HepG2 (cell line): Measurements from ENCODE around the gene RCOR1. TPM values are rescaled to one million over a fixed set of nuclear protein-coding genes. Genes with fewer than 3 reads are reported as not detected.

ENCODE experiments used
- ARNTL ChIP-seq: sonication (generic); formaldehyde crosslinking; IDR thresholded peaks from 2 replicates; pipeline ENCODE4 v1.4.0; 2020; ENCODE audit warnings: mild to moderate bottlenecking, missing genetic modification reagents
- CBX5 ChIP-seq: sonication (generic); formaldehyde crosslinking; IDR thresholded peaks from 2 replicates; pipeline ENCODE4 v1.4.0; 2020; ENCODE audit warnings: missing genetic modification reagents, borderline replicate concordance
- HNRNPLL ChIP-seq: fragments of 200-400 bp; formaldehyde crosslinking; IDR thresholded peaks from 2 replicates; pipeline ENCODE4 v1.6.1; 2017; ENCODE audit warnings: mild to moderate bottlenecking, low read depth, low read length; ENCODE audit not compliant: poor library complexity, severe bottlenecking
- MIXL1 ChIP-seq: IDR thresholded peaks from 2 replicates; pipeline ENCODE4 v1.6.1; 2016
- SMYD3 ChIP-seq: sonication (generic); formaldehyde crosslinking; IDR thresholded peaks from 2 replicates; pipeline ENCODE4 v1.8.1; 2023; ENCODE audit warnings: mild to moderate bottlenecking, missing genetic modification reagents
- ZNF225 ChIP-seq: sonication (generic); formaldehyde crosslinking; IDR thresholded peaks from 2 replicates; pipeline ENCODE4 v1.4.0; 2020; ENCODE audit warnings: mild to moderate bottlenecking, missing genetic modification reagents
- ZNF460 ChIP-seq: sonication (generic); formaldehyde crosslinking; IDR thresholded peaks from 2 replicates; pipeline ENCODE4 v1.5.1; 2020; ENCODE audit warnings: missing genetic modification reagents, mild to moderate bottlenecking, borderline replicate concordance
- polyA plus RNA-seq, 8 experiments: library from polyadenylated mRNA; depleted of rRNA in 3 of 8; stranded (reverse) in 7 of 8; unstranded in 1 of 8; fragments of >200 nt; fragmentation: Illumina TruSeq in 4 of 8; extraction: Trizol in 4 of 8; gene quantifications; 2 replicates each; pipeline versions ENCODE4 v1.2.1 to v1.2.3, GENCODE V29; 2011 to 2016; ENCODE audit warnings: low read depth in 4 of 8, missing spikeins in 1 of 8, mixed read lengths in 1 of 8; ENCODE audit not compliant: insufficient read depth in 1 of 8
- total RNA-seq, 5 experiments: library from RNA; depleted of rRNA; stranded (reverse); fragments of >200 nt; fragmentation: Illumina TruSeq; extraction: Trizol; gene quantifications; 2 replicates each; pipeline ENCODE4 v1.2.3, GENCODE V29; 2016; ENCODE audit warnings: low read depth in 1 of 5
- TF ChIP-seq, protein P1 (sequence below): IDR thresholded peaks from 2 replicates; pipeline ENCODE4 v1.6.1; 2012; ENCODE audit warnings: inconsistent platforms
- TF ChIP-seq, protein P2 (sequence below): sonication (generic); formaldehyde crosslinking; IDR thresholded peaks from 2 replicates; pipeline ENCODE4 v1.5.1; 2020; ENCODE audit warnings: mild to moderate bottlenecking, missing genetic modification reagents, borderline replicate concordance
- TF ChIP-seq, protein P3 (sequence below): IDR thresholded peaks from 2 replicates; pipeline ENCODE4 v1.4.0; 2020; ENCODE audit warnings: mild to moderate bottlenecking, missing genetic modification reagents
- TF ChIP-seq, protein P4 (sequence below): sonication (generic); formaldehyde crosslinking; IDR thresholded peaks from 2 replicates; pipeline ENCODE4 v1.8.0; 2022; ENCODE audit warnings: mild to moderate bottlenecking, missing genetic modification reagents; ENCODE audit not compliant: insufficient replicate concordance
- TF ChIP-seq, protein P5 (sequence below): sonication (generic); formaldehyde crosslinking; IDR thresholded peaks from 2 replicates; pipeline ENCODE4 v1.5.1; 2020; ENCODE audit warnings: missing genetic modification reagents, mild to moderate bottlenecking, borderline replicate concordance

RCOR1 gene
- total and polyA plus RNA-seq, 2 of the 13 experiments (the other 11 are each of a cell fraction or from before 2014, with no cell fraction given), result 10.2 to 11.1 TPM

DNA sequence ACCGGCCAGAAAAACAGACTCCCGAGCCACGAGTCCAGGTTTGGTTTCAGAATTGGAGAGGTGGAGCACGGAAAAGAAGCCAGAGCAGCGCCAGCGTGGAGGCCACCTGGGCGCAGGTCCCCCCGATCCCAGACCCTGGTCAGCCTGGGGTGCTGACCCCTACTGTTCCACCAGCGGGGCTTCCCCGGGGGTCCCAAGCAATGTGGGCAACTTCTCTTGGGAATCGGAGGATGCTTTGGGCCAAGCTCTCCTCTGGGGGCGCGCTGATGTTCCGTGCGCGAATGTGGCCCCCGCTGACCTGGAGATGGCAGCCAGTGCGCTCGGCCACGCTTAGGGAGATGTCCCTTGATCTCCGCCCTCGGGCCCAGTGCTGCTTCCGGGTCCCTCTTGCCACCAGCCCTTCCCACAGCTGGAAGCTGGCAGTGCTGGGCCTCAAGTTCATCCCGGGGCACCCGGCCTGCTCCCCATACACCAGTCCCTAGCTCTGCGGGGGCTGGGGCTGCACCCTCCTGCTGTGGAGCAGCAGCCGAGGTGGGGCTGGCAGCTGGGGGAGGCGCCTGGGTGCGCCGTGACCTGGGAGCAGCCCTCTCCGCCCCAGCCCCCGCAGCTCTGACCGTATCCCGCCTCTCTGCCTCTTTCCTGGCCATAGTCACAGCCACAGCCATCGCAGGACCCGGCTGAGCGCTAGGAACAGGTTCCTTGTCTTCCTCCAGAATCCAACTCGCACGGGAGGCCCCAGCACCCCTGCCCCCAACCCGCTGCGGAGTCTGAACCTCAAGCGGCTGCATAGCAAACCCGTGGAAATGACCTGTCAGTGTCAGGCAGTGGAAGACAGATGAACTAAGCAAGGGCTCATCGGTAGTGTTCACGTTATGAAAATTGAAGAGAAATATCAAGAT lies 91.2 kb downstream of the RCOR1 start (continued):
- TF ChIP-seq HNRNPLL (peak; percentile 62), CBX5 (CRISPR knock-in tag) (peak; percentile 10; the same call in 1 of the 2 replicates), MIXL1 (CRISPR knock-in tag) (0 out of 2 replicates have a peak, but pooled peaks have one; percentile 23), ARNTL (peak; percentile 69; the same call in 1 of the 2 replicates), SMYD3 (CRISPR knock-in tag) (0 out of 2 replicates have a peak, but pooled peaks have one; percentile 45), ZNF225 (CRISPR knock-in tag) (0 out of 2 replicates have a peak, but pooled peaks have one; percentile 28), ZNF460 (peak; percentile 39; the same call in 1 of the 2 replicates)
- TF ChIP-seq, protein P1, sequence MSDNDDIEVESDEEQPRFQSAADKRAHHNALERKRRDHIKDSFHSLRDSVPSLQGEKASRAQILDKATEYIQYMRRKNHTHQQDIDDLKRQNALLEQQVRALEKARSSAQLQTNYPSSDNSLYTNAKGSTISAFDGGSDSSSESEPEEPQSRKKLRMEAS, result peak; percentile 71
- TF ChIP-seq, protein P2, sequence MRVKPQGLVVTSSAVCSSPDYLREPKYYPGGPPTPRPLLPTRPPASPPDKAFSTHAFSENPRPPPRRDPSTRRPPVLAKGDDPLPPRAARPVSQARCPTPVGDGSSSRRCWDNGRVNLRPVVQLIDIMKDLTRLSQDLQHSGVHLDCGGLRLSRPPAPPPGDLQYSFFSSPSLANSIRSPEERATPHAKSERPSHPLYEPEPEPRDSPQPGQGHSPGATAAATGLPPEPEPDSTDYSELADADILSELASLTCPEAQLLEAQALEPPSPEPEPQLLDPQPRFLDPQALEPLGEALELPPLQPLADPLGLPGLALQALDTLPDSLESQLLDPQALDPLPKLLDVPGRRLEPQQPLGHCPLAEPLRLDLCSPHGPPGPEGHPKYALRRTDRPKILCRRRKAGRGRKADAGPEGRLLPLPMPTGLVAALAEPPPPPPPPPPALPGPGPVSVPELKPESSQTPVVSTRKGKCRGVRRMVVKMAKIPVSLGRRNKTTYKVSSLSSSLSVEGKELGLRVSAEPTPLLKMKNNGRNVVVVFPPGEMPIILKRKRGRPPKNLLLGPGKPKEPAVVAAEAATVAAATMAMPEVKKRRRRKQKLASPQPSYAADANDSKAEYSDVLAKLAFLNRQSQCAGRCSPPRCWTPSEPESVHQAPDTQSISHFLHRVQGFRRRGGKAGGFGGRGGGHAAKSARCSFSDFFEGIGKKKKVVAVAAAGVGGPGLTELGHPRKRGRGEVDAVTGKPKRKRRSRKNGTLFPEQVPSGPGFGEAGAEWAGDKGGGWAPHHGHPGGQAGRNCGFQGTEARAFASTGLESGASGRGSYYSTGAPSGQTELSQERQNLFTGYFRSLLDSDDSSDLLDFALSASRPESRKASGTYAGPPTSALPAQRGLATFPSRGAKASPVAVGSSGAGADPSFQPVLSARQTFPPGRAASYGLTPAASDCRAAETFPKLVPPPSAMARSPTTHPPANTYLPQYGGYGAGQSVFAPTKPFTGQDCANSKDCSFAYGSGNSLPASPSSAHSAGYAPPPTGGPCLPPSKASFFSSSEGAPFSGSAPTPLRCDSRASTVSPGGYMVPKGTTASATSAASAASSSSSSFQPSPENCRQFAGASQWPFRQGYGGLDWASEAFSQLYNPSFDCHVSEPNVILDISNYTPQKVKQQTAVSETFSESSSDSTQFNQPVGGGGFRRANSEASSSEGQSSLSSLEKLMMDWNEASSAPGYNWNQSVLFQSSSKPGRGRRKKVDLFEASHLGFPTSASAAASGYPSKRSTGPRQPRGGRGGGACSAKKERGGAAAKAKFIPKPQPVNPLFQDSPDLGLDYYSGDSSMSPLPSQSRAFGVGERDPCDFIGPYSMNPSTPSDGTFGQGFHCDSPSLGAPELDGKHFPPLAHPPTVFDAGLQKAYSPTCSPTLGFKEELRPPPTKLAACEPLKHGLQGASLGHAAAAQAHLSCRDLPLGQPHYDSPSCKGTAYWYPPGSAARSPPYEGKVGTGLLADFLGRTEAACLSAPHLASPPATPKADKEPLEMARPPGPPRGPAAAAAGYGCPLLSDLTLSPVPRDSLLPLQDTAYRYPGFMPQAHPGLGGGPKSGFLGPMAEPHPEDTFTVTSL (CRISPR knock-in tag), result peak; percentile 51
- TF ChIP-seq, protein P3, sequence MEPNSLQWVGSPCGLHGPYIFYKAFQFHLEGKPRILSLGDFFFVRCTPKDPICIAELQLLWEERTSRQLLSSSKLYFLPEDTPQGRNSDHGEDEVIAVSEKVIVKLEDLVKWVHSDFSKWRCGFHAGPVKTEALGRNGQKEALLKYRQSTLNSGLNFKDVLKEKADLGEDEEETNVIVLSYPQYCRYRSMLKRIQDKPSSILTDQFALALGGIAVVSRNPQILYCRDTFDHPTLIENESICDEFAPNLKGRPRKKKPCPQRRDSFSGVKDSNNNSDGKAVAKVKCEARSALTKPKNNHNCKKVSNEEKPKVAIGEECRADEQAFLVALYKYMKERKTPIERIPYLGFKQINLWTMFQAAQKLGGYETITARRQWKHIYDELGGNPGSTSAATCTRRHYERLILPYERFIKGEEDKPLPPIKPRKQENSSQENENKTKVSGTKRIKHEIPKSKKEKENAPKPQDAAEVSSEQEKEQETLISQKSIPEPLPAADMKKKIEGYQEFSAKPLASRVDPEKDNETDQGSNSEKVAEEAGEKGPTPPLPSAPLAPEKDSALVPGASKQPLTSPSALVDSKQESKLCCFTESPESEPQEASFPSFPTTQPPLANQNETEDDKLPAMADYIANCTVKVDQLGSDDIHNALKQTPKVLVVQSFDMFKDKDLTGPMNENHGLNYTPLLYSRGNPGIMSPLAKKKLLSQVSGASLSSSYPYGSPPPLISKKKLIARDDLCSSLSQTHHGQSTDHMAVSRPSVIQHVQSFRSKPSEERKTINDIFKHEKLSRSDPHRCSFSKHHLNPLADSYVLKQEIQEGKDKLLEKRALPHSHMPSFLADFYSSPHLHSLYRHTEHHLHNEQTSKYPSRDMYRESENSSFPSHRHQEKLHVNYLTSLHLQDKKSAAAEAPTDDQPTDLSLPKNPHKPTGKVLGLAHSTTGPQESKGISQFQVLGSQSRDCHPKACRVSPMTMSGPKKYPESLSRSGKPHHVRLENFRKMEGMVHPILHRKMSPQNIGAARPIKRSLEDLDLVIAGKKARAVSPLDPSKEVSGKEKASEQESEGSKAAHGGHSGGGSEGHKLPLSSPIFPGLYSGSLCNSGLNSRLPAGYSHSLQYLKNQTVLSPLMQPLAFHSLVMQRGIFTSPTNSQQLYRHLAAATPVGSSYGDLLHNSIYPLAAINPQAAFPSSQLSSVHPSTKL (CRISPR knock-in tag), result peak; percentile 30
- TF ChIP-seq, protein P4, sequence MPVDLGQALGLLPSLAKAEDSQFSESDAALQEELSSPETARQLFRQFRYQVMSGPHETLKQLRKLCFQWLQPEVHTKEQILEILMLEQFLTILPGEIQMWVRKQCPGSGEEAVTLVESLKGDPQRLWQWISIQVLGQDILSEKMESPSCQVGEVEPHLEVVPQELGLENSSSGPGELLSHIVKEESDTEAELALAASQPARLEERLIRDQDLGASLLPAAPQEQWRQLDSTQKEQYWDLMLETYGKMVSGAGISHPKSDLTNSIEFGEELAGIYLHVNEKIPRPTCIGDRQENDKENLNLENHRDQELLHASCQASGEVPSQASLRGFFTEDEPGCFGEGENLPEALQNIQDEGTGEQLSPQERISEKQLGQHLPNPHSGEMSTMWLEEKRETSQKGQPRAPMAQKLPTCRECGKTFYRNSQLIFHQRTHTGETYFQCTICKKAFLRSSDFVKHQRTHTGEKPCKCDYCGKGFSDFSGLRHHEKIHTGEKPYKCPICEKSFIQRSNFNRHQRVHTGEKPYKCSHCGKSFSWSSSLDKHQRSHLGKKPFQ (CRISPR knock-in tag), result peak; percentile 53
- TF ChIP-seq, protein P5, sequence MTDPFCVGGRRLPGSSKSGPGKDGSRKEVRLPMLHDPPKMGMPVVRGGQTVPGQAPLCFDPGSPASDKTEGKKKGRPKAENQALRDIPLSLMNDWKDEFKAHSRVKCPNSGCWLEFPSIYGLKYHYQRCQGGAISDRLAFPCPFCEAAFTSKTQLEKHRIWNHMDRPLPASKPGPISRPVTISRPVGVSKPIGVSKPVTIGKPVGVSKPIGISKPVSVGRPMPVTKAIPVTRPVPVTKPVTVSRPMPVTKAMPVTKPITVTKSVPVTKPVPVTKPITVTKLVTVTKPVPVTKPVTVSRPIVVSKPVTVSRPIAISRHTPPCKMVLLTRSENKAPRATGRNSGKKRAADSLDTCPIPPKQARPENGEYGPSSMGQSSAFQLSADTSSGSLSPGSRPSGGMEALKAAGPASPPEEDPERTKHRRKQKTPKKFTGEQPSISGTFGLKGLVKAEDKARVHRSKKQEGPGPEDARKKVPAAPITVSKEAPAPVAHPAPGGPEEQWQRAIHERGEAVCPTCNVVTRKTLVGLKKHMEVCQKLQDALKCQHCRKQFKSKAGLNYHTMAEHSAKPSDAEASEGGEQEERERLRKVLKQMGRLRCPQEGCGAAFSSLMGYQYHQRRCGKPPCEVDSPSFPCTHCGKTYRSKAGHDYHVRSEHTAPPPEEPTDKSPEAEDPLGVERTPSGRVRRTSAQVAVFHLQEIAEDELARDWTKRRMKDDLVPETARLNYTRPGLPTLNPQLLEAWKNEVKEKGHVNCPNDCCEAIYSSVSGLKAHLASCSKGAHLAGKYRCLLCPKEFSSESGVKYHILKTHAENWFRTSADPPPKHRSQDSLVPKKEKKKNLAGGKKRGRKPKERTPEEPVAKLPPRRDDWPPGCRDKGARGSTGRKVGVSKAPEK (CRISPR knock-in tag), result 0 out of 2 replicates have a peak, but pooled peaks have one; percentile 63
